Activated naive CD8-positive, alpha-beta T cell treated with anti-CD3 and anti-CD28 coated beads, Interleukin-2, amount 50 U/mL, for 16 hours (primary cell): ENCODE results near the gene TMEFF1.

Source experiments
- DNase-seq: peaks from one replicate; pipeline ENCODE4 v3.0.0-alpha.2; 2020; ENCODE audit warnings: low read depth, low spot score

The TMEFF1 gene

DNA sequence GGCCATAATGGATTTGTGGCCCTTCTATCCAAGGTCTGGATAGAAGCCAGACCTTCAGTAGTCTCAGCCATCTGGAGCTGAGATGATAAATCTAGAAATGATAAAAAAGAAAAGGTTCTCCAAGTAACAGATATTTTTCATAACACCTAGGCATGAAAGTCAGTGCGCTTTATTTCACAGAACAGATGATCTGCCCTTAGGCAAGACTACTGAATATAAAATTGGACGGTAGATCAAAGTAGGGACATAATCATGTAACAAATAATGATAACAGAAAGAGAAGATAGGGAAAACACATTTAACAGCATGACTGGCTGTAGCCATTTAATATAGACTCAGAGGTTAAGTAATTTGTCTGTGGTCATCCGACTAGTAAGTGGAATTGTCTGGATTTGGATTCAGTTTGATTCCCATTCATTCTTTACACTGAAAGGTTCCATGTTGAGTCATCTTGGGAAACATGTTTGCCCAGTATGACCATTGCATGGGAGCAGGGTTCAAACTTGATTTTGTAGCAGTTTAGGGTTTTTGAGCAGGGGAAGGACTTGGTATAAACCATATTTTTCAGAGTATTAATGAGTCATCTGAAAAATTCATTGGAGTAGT, 100.8 kb downstream of the TMEFF1 start:
- DNase-seq, result no peak

GRCh38 chr9:100575006-100575405, 102.1 kb downstream of the TMEFF1 start:
- DNase-seq, result no peak

GRCh38 chr9:100575765-100576386, 102.9 kb downstream of the TMEFF1 start:
- no peak for DNase-seq

DNA sequence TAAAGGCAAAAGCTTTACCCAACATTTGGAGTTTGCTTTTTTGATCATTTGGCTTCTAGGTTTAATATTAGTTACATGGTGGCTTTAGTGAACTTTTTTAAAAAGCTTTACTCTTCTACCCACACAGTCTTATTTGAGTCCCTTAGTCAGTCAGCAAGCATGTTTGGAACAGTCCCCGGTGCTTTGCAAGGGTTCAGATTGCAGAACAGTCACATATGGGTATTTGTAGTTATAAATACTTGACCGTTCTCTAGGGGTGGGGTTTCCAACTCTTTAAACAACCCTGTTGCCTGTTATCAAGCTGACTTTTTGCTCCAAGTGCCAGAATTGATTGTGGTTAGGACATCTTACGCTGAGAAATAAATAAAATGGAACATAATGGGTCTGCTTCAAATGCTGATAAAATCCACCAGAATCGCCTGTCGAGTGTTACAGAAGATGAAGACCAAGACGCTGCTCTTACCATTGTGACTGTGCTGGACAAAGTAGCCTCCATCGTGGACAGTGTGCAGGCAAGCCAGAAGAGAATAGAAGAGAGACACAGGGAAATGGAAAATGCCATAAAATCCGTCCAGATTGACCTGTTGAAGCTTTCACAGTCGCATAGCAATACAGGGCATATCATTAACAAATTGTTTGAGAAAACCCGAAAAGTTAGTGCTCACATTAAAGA, 105.0 kb downstream of the TMEFF1 start, which contains the start of gene CAVIN4:
CAVIN4 (plus strand) TSS at position 304 of the 673 bp plus-strand sequence; CDS start at position 369, 65 bp downstream.
- no peak for DNase-seq

DNA sequence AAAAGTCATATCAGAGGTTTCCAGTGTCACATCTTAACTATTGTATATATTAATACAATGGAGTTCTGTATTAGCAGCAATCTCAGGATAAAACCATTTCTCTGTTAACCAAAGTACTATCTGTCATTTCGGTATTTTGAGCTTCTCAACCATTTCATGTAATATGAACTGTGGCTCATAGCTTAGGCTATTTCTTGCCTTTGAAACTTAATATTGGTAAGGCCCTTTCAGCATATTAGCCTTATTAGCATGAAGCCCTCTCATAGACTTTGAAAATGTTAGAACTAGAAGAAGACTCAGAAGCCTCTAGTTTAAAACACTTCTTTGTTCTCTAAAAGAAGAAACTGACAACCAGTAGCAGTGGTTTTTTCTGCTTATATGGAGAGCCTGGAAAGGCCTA, 105.7 kb downstream of the TMEFF1 start:
- no peak for DNase-seq

DNA sequence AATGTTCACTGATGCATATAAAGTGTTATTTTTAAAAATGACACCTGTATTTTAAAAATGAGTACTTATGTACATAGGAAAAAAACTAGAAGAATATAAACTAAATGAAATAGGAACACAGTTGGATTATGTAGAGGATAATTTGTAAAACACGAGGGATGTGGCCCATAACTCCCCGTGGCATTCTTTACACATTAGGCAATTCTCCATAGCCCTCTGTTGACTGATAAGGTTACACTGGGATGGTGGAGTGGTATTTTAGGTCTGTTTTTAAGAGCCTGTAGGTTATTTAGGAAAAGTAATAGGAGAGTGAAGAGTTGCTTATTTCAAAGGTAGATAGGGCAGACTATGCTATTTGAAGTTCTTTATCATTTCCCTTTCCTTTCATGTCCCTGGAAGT, 106.7 kb downstream of the TMEFF1 start:
- no peak for DNase-seq

DNA sequence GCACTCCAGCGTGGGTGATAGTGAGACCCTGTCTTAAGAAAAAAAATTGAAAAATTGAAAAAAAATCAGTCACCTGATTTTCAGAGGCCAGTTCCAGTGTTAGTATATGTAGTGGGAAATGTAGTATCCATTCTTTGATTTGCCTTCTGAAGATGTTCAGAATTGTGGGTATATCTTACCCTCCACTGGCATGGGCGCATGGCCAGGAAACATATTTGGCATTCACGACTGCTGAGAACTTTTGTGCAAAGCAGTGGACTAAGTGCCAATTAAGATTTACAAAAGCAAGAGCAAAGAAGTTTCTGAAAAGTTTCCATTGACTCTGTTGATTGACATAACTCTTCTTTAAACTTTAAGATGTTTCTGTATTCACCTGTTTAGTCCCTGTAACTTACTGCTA, 107.3 kb downstream of the TMEFF1 start:
- no peak for DNase-seq

DNA sequence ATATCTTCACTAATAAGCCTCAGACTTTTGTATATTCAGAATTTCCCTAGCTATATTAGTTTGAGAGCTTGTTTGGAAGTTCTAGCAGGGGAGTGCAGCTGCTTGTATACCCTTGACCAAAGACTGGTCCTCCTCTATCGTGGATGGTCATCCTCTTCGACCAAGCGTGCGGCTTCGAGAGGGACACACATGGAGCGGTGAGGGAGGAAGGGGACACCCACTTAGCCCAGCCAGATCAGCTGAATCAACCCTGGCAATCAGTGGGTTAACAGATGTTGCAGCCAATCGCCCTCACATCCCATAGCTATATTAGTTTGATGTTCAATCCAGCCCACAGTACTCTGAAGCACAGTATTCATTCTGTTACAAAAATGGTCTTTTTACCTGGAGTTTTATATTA, 108.1 kb downstream of the TMEFF1 start:
- no peak for DNase-seq

DNA sequence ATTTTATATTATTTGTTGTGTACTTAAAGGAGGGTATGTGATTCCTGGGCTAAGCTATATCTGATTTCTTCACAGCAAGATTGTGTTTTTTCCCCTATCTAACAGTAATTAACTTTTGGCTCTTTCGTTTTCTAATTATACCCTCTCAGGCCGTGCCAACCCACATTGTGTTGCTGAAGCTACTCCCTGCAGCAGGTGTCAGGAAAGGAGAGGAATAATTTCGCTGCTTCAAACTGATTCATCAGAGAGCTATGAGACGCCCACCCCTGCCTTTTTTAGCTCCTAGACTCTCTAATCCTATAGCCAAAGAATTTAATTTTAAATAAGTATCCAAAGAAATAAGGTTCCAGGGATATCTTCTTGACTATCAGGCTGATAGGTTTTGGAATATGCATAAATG, 108.7 kb downstream of the TMEFF1 start:
- no peak for DNase-seq

- DNase-seq, result no peak
Measured at GRCh38 chr9:100583014-100583802, 110.3 kb downstream of the TMEFF1 start.

DNA sequence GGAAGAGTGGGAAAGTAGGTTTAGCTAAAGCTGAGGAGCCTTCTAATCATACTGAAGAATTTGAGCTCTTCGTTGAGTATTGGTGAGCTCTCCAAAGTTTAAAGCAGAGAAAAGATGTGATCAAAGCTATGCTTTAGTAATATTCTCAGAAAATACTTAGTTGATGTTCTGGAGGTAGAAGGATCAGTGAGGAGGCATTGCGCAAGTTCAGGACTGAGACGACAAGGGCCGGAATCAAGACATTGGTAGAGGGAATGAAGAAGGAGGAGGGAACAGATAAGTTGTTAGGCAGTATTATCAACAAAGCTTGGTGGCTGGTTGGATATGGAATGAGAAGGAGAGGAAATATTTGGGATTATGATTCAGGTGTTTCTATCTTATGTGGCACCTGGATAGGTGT, 112.0 kb downstream of the TMEFF1 start:
- no peak for DNase-seq

- DNase-seq, result no peak
Measured at GRCh38 chr9:100586093-100586492, 113.1 kb downstream of the TMEFF1 start.

DNA sequence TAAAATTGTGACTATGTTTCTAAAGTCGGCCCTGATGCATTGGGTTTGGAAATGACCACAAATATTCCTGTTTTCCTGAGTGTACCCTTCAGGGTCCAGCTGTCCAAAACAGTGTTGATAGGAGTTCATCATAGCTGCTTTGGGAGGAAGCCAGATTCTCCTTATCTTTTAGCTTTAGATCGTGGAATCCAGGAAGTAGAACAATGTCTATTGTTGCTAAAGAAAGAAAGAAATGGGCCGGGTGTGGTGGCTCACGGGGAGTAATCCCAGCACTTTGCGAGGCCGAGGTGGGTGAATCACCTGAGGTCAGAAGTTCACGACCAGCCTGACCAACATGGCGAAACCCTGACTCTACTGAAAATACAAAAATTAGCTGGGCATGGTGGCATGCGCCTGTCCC, 114.4 kb downstream of the TMEFF1 start:
- DNase-seq, result no peak

GRCh38 chr9:100589582-100589981, 116.6 kb downstream of the TMEFF1 start:
- no peak for DNase-seq

DNA sequence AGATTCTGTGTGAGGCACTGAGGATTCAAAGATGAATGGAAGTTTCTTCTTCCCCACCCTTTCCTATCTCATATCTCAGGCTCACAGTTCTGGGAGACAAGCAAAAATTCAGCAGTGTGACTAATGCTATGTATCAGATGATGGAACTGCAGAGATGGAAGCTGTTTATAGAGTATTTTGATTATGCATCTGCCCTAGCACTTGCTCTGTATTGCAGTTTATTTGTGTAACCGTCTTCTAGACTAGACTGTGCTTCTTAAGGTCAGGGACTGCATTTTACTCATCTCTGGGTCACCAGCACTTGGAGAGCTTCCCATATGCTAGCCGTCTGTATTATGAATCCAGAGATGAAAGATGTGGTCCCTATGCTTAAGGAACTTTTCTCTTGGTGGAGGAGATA, 117.5 kb downstream of the TMEFF1 start:
- DNase-seq, result no peak

- DNase-seq, result no peak
Measured at GRCh38 chr9:100591139-100591538, 118.2 kb downstream of the TMEFF1 start.

DNA sequence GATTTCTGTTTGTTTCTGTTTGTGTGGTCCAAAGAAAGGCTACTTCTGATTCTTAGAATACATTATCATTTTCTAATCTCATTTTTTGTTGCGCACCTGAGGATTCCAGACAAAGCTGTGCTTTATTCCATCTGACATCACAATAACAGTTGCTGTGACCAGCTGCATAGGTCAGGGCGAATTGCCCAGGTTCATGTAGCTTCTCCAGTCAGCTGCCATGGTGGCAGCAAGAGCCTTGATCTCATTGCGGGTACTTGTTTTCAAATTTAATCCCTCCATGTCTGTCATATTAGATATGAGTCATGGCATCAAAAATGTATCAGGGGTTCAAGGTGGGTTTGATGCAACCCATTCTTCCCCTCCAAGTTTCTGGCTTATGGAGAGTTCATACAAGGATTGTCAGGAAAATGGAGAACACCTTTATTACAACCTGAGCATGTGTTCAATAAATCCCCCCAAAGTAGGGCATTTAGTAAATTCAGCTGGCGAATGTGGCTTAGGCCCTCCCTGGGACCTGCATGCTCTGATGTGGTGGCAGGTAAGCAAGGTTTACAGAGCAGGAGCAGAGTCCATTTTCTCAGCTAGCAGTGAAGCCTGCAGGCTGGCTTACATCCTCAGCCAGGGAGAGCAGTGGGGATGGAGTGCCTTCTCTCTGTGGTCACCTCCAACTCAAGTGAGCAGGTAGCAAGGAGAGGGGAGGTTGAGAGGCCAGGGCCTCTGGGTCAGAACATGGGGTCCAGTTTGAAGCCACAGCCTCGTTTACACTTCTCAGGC, 118.9 kb downstream of the TMEFF1 start:
- no peak for DNase-seq

DNA sequence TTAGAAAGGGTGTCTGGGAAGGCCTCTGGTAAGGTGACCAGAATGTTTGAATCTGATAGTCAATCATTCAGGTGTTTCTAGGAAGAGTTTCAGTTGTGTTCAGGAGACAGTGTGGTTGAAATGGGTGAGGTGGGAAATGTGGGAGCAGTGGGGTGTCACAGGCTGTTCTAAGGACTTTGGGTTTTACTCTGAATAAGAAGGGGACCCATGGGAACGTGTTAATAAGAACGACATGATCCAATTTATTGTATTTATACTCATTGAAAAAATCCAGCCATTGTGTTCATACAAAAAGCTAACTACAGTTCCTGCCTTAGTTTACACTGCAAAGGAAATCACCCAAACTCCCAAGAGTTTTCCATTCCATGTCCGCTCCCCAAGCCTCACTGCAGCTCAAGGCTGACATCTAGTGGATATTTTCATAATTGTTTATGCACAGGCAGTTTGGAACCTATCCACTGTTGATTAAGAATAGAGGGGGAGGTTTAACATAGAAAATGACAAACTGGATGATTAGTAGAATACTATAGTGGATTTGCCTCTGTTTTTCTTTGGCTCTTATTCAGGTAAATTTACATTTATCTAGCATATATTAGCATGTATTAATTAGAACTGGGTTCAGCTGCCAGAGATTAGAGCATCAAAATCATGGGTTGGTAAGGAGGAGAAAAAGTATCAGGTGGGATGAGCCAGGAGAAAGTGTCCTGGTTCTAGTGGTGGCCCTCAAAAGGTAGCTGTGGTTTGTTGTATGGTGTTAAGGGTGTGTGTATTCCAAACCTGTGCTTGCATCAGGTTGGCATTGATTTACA, 122.6 kb downstream of the TMEFF1 start:
- DNase-seq, result no peak

- no peak for DNase-seq
Measured at GRCh38 chr9:100597236-100597635, 124.3 kb downstream of the TMEFF1 start.

DNA sequence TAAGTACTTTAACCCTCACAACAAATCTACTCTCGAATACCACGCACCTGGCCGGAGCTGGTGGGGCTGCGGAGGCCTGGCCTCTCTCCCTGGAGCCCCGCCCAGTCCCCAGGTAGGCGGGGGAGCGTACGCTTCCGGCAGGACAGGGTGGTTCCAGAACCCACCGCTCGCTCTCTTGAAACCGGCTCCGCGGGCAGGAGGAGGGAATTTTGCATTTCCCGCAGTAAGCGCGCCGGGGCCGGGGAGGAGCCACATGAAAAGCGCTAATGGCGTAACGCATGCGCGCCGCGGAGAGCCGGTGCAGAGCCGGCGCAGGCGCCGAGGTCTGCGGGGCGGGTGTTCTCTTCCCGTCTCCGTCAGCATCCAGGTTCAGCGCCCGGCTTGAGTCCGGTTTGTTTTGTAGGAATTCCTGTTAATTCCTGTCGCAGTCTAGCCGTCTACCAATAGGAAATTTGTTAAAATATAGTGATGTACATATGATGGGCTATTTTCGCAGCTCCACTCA, 125.7 kb downstream of the TMEFF1 start:
- DNase-seq, result peak; percentile 52
